Adrenal gland (tissue), 5 donors: ENCODE results near the gene RCBTB1.
A peak's percentile ranks its signal among the peaks of the same experiment; 100 is the strongest.

Source experiments
- POLR2A ChIP-seq, 2 donors: fragments of 450-650 bp; IDR thresholded peaks; one replicate each; pipeline ENCODE4 v1.6.1; 2017; ENCODE audit warnings: antibody characterized with exemption in 2 of 2, mild to moderate bottlenecking in 2 of 2, moderate library complexity in 1 of 2
- TF ChIP-seq, protein P1 (sequence below), 6 experiments: fragments of 450-650 bp in 4 of 6; fragments of 200-600 bp in 2 of 6; sonication (generic) in 1 of 6; IDR thresholded peaks; 1 replicate in 5 of 6; 2 replicates in 1 of 6; pipeline versions ENCODE4 v1.5.1 to v1.8.0; 2016 to 2021; ENCODE audit warnings: antibody characterized with exemption in 6 of 6, mild to moderate bottlenecking in 2 of 6, moderate library complexity in 1 of 6
- donor health status: DM: no; HTN: no; CAD: no.

- TF ChIP-seq POLR2A (IDR thresholded peaks at IDR 0.05) = peak; percentile 12 to 57
- TF ChIP-seq, protein P1, sequence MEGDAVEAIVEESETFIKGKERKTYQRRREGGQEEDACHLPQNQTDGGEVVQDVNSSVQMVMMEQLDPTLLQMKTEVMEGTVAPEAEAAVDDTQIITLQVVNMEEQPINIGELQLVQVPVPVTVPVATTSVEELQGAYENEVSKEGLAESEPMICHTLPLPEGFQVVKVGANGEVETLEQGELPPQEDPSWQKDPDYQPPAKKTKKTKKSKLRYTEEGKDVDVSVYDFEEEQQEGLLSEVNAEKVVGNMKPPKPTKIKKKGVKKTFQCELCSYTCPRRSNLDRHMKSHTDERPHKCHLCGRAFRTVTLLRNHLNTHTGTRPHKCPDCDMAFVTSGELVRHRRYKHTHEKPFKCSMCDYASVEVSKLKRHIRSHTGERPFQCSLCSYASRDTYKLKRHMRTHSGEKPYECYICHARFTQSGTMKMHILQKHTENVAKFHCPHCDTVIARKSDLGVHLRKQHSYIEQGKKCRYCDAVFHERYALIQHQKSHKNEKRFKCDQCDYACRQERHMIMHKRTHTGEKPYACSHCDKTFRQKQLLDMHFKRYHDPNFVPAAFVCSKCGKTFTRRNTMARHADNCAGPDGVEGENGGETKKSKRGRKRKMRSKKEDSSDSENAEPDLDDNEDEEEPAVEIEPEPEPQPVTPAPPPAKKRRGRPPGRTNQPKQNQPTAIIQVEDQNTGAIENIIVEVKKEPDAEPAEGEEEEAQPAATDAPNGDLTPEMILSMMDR (IDR thresholded peaks at IDR 0.05) = no peak
Observed at GRCh38 chr13:49585220-49586157, at the start of gene RCBTB1.
